Body of pancreas (tissue), 4 donors: Measurements from ENCODE around the gene CFAP299. TPM values are rescaled to one million over a fixed set of nuclear protein-coding genes. Genes with fewer than 3 reads are reported as not detected.
"Not testable (repeated sequence)": the region's sequence is repeated elsewhere in the genome, so short reads cannot be mapped to it uniquely, and the experiment has no call there.

Experiments used
- ATAC-seq: fragments of 150-250 bp; one replicate; pipeline ENCODE4 v1.9.1; 2016
- DNase-seq, 4 donors: peaks; one replicate each; pipeline ENCODE4 v3.0.0-alpha.2; 2019
- H3K27ac ChIP-seq, 4 donors: fragments of 200-600 bp; sonication (generic); 1 replicate in 3 of 4; 2 replicates in 1 of 4; pipeline versions ENCODE4 v1.5.1 to v1.6.1; 2016 to 2019; ENCODE audit warnings: mild to moderate bottlenecking in 1 of 4, mixed read lengths in 1 of 4, moderate library complexity in 1 of 4
- H3K27me3 ChIP-seq, 2 donors: fragments of 200-600 bp; sonication (generic); one replicate each; pipeline ENCODE4 v1.6.0; 2016; ENCODE audit warnings: mild to moderate bottlenecking in 1 of 2
- H3K36me3 ChIP-seq, 2 donors: fragments of 200-600 bp; sonication (generic); replicated peaks in 1 of 2; 2 replicates each; pipeline ENCODE4 v1.5.1; 2016; ENCODE audit warnings: low read depth in 2 of 2; ENCODE audit not compliant: insufficient read depth in 1 of 2
- H3K4me1 ChIP-seq: fragments of 200-600 bp; sonication (generic); one replicate; pipeline ENCODE4 v1.6.0; 2016
- H3K4me3 ChIP-seq, 2 donors: fragments of 200-600 bp; sonication (generic); 1 replicate in 1 of 2; 2 replicates in 1 of 2; pipeline ENCODE4 v1.5.1; 2016 to 2019
- H3K9me3 ChIP-seq, 3 donors: fragments of 200-600 bp; sonication (generic); 1 replicate in 2 of 3; 2 replicates in 1 of 3; pipeline ENCODE4 v1.5.1; 2016
- CTCF ChIP-seq, 7 experiments: fragments of 450-650 bp in 4 of 7; fragments of 200-600 bp in 3 of 7; sonication (generic) in 3 of 7; IDR thresholded peaks; one replicate each; pipeline ENCODE4 v1.5.1; 2016 to 2019; ENCODE audit warnings: antibody characterized with exemption in 7 of 7
- POLR2A ChIP-seq, 3 donors: fragments of 450-650 bp; IDR thresholded peaks; one replicate each; pipeline ENCODE4 v1.6.1; 2016; ENCODE audit warnings: antibody characterized with exemption in 3 of 3, mild to moderate bottlenecking in 2 of 3
- WGBS, 2 donors: methylation state at CpG; one replicate each; pipeline ENCODE4 v1.1.5; 2017; 5-methylcytosine and 5-hydroxymethylcytosine counted together
- intact Hi-C: fragments of 100-400 bp; cut with DNase I; formaldehyde crosslinking; loops from one replicate; pipeline ENCODE4 v1.15.1; 2023
- total RNA-seq, 2 donors: library from RNA; depleted of rRNA; stranded (reverse); fragments of >200 nt; gene quantifications; one replicate each; pipeline ENCODE4 v1.1.0, GENCODE V29; 2016

The CFAP299 gene
- total RNA-seq, 2 donors from 2014 or later: not detected

GRCh38 chr4:80311130-80311529 is 24.4 kb upstream of the CFAP299 start:
- Histone ChIP-seq H3K4me1 (no peaks in the 10 kb centered on the region), H3K36me3 (no peaks in the 10 kb centered on the region), H3K9me3 (no peaks in the 10 kb centered on the region), H3K4me3 (no peak overlapping the region), H3K27ac (no peak overlapping the region), H3K27me3 (peaks cover 0 to 6% of the 10 kb centered on the region in 2 donors)
- ATAC-seq (no peak), DNase-seq (no peak)
- TF ChIP-seq POLR2A (IDR thresholded peaks at IDR 0.05): no peak
- TF ChIP-seq CTCF (IDR thresholded peaks at IDR 0.05): no peak
- WGBS, 2 donors: 71 to 77% methylated on average over 3 of the region's 3 CpGs
- intact Hi-C loops: no loop called here

- ATAC-seq (no peak), DNase-seq (no peak)
- H3K36me3 ChIP-seq: no peaks in the 10 kb centered on the region
- no peak overlapping the region for H3K4me3 ChIP-seq
- peaks cover 0 to 6% of the 10 kb centered on the region in 2 donors for H3K27me3 ChIP-seq
- no peaks in the 10 kb centered on the region for H3K9me3 ChIP-seq
- intact Hi-C loops: no loop called here
- TF ChIP-seq CTCF (IDR thresholded peaks at IDR 0.05): no peak
- no peak for TF ChIP-seq POLR2A (IDR thresholded peaks at IDR 0.05)
- WGBS, 2 donors: 41 to 55% methylated on average over 1 of the region's 1 CpG
- no peaks in the 10 kb centered on the region for H3K4me1 ChIP-seq
- no peak overlapping the region for H3K27ac ChIP-seq
These were observed 23.4 kb upstream of the CFAP299 start for GRCh38 chr4:80312124-80312523.

GRCh38 chr4:80313627-80314026 is 21.9 kb upstream of the CFAP299 start:
- 50 to 56% methylated on average over 7 of the region's 7 CpGs for WGBS, 2 donors

GRCh38 chr4:80315848-80316247 is 19.7 kb upstream of the CFAP299 start:
- H3K4me3 ChIP-seq, H3K36me3 ChIP-seq, DNase-seq, ATAC-seq, H3K4me1 ChIP-seq, H3K9me3 ChIP-seq, H3K27me3 ChIP-seq, H3K27ac ChIP-seq, intact Hi-C loops: not testable (repeated sequence)

More at GRCh38 chr4:80313627-80314026, 21.9 kb upstream of the CFAP299 start:
- no peak overlapping the region for H3K4me3 ChIP-seq
- no peaks in the 10 kb centered on the region for H3K36me3 ChIP-seq
- H3K27ac ChIP-seq: no peak overlapping the region
- intact Hi-C loops: no loop called here
- TF ChIP-seq CTCF (IDR thresholded peaks at IDR 0.05) (no peak), POLR2A (IDR thresholded peaks at IDR 0.05) (no peak)
- no peaks in the 10 kb centered on the region for H3K9me3 ChIP-seq
- H3K27me3 ChIP-seq: peaks cover 0 to 6% of the 10 kb centered on the region in 2 donors
- no peaks in the 10 kb centered on the region for H3K4me1 ChIP-seq
- ATAC-seq (no peak), DNase-seq (no peak)

GRCh38 chr4:80321341-80321740 is 14.2 kb upstream of the CFAP299 start:
- no peaks in the 10 kb centered on the region for H3K4me1 ChIP-seq
- no peak for ATAC-seq
- H3K4me3 ChIP-seq: no peak overlapping the region
- no peaks in the 10 kb centered on the region for H3K9me3 ChIP-seq
- intact Hi-C loops: no loop called here
- DNase-seq: no peak
- H3K36me3 ChIP-seq: no peaks in the 10 kb centered on the region
- WGBS, 2 donors: 80 to 85% methylated on average over 5 to 8 of the region's 8 CpGs
- no peaks in the 10 kb centered on the region for H3K27me3 ChIP-seq
- no peak overlapping the region for H3K27ac ChIP-seq
- TF ChIP-seq POLR2A (IDR thresholded peaks at IDR 0.05) (no peak), CTCF (IDR thresholded peaks at IDR 0.05) (no peak)
